NCI-H187 treated with DMSO at 0.1 percent for 48 hours (cell line): Measurements from ENCODE around the gene NBPF3.

Experiments used
- DNase-seq: peaks from one replicate; lab custom pipeline; 2025; lab: John Stamatoyannopoulos, UW

Gene NBPF3

DNA sequence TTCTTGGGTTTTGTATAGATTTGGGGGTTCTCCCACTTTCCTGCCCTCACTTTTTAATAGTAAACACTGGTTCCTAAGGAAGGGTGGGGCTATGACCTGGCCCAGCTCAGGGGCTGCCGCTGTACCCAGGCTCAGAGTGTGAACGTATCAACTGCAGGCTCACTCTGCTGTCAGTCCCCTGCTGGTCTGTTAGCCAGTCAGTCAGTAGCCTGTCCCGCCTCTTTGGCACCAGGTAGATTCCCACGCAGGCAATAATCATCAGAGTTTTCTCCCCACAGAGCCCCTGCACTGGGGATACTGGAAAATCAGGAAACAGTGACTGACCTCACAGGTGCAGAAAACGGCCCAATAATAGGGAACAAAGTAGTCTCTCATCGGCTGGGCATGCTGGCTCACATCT, 54.3 kb downstream of the NBPF3 start:
- no peak for DNase-seq

DNA sequence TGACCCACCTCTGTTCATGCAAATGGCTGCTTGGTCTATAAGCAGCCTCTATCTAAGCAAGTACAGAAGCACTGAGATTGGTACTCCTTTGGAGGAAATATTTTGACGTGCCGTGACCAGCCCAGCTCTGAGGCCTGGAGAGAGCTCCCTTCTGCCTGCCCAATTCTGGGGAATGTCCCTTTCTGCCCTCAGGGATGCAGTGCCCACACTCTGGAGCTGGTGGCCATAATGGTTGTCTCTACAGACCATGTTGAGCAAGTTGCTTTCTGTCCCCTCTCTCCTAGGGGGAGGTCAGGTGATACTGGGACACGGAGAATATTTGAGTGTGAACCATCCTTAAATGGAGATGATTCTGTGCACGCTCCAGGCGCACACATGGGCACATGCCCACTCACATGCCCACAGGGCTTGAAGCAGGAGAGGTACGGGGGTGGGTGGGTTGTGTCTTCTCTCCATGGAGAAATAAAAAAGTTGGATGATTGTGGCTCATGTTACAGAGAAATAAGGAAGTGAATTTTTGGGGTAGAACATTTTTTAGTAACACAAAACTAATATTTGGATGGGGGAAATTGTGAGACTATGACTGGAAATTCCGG, 55.4 kb downstream of the NBPF3 start:
- no peak for DNase-seq

DNA sequence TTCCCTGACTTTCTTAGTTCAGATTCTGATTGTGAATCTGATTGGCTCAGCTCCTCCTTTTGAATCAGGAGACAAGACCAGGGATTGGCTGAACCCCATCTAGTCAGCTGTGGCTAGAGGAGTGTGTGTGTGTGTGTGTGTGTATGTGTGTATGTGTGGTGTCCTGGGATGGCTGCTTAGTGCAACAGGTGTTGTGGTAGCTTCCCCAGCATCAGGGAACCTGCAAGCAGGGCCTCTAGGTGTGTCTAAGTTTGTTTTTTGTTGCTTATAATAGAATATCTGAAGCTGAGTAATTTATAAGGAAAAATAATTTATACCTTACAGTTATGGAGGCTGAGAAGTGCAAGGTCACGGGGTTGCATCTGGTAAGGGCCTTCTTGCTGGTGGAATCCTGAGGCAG, 56.1 kb downstream of the NBPF3 start:
- no peak for DNase-seq

DNA sequence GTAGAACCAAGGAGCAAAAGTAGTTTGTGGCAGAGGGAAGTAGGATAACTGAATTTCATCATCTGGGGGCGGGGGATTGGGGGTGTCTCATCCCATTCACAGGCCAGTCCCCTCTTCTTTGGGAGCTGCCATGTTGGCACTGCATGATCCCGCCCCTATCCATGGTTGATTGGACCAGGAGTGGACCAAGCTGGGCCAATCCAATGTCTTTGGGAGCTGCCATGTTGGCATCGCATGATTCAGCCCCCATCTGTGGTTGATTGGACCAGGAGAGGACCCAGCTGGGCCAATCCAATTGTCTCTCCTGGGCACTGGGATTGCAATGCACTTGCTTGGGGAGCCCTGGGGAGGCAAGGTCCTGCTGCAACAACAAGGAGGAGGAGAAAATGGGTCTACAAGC, 56.9 kb downstream of the NBPF3 start:
- DNase-seq, result no peak

GRCh38 chr1:21497466-21498061, 57.6 kb downstream of the NBPF3 start:
- DNase-seq, result no peak

GRCh38 chr1:21499283-21499950, 59.5 kb downstream of the NBPF3 start:
- DNase-seq, result no peak

GRCh38 chr1:21503706-21504377, 63.9 kb downstream of the NBPF3 start:
- no peak for DNase-seq

GRCh38 chr1:21506804-21507203, 66.9 kb downstream of the NBPF3 start:
- DNase-seq, result no peak

DNA sequence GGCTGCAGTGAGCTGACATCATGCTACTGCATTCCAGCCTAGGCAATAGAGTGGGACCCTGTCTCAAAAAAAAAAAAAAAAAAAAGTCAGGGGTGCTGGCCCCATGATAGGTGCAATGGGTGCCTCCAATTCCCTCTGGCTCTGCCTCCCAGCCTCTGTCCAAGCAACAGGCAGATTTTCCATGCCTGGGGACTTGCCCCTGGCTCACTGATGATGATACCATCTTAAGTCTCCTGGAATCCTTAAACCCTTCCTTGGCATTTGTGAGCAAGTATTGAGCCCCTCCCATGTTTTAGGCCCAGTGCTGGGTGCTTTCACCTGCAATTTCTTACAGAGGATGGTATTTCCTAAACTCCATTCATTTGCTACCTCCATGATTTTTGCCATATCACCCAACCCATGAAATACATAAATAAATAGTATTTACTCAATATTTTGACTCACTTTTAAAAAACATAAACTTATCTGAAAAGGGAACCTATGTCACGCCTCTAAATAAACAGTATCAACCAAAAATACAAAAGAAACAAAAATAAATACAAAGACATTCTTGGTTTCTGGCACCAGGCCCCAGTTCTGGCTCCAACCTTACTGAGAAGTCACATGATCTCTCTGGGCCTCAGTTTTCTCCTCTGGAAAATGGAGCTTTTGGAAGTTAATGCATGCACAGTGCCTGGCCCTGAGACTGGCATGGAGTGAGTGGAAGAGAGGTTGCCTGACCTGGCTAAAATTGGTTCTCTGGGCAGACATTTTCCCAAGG, 67.8 kb downstream of the NBPF3 start:
- DNase-seq, result no peak

DNA sequence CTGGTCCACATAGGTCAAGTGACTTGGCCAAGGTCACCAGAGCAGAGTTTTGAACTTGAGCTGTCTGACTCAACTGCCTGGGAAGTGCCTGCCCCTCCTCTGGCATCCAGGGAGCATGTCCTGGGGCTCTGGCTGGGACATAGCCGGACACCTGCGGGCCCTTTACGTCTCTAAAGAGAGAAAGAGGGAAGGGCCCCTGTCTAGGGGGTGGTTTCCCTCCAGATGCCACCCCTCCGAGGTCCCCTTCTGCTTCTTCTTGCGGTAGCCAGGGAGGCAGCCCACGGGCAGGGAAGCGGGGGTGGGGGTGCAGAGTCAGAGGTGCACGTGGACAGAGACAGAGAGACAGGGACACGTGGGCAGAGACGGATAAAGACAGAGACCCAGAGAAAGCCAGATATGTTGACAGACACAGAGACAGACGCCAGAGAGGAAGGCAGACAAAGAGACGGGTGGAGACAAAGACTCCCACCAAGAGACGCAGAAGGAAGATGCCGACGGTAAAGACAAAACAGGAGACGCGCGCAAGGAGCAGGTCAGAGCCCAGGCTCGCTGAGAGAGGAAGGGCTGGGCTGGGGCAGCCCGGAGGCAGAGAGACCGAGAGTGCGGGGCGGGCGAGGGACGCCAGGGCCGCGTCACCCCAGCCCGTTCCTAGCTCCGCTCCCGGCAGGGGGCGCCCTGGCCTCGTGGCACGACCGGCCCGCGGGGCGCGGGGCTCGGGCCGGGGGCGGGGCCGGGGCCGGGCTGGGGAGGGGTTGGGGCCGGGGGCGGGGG, 68.8 kb downstream of the NBPF3 start:
- no peak for DNase-seq

DNA sequence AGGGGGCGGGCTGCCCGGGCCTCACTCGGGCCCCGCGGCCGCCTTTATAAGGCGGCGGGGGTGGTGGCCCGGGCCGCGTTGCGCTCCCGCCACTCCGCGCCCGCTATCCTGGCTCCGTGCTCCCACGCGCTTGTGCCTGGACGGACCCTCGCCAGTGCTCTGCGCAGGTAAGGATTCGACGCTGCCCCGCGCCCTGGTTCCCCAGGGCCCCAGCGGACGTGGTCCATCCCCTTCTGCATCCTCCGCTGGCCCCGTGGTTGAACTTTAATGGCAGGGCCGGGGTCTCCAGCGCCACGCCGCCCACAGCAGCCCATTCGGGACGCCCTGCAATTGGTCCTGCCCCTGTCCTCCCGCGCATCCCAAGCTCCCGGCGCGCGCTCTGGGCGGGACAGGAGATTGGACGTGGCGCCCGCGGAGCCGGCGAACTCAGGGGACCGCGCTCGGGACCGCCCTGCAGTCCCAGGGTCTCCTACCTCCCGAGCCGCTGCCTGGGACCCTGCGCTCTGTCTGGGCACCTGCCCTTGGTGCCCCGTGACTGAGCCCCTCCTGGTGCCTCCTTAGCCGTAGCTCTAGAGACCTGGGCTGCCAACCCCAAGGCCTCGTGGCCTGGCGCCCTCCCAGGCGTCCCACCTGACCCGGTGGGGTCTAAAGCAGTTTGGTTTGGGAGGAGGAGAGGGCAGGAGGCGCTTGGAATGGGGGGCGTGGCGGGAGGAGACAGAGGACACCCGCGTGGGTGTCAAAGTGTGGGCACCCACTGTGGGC, 69.6 kb downstream of the NBPF3 start, which contains the start of gene ALPL:
Gene ALPL (plus strand): TSS at position 73 of the 762 bp plus-strand sequence. CDS start 44,659 bp downstream, outside the sequence.
- DNase-seq, result no peak

DNA sequence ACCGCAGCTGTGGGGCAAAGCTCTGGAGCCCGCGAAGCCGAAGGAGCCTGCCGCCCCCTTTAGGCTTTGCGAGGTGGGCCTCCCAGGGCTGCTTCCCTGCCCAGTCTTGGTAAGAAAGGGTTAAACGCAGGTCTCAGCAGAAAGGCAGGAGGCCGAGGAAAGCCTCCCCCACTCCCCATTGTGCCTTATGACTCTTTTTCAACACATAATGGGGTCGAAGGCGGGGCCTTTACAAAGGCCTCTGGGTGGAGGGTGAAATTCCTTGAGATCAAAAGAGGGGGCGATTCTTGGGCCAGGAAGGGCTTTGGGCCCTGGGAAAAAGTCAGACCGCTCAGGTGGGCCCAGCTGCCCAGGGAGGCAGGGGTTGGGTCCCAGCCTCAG, 70.2 kb downstream of the NBPF3 start:
- DNase-seq, result no peak

DNA sequence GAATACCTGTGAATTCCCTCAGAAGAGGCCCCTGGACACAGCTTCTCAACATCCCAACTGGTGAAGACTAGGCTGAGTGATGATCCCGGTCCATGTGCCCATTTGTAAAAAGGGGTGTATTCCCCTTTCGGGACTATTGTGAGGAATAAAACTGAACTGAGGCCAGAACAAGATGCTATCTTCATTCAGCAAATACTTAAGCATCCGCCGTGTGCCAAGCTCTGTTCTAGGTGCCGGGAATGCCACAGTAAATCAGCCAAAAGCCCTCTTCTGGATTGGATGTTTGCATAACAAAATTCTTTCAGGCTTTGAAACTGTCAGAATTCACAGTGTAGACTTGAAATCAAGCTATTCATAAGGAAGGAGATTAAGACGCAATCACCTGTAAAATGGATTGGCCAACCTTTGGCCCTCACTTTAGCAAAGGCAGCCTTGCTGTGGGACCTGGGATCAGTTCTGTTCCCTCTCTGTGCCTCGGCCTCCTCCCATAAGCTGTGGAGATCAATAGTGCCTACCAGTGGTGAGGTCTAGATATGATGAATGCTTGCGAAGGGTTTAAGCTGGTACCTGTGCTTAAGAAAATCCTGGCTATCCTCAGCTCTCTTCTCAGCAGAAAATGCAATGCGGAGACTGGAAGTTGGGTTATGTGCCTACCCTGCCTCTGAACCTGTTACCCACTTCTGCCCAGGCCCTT, 71.1 kb downstream of the NBPF3 start:
- DNase-seq, result no peak

GRCh38 chr1:21511579-21512522, 71.9 kb downstream of the NBPF3 start:
- no peak for DNase-seq

DNA sequence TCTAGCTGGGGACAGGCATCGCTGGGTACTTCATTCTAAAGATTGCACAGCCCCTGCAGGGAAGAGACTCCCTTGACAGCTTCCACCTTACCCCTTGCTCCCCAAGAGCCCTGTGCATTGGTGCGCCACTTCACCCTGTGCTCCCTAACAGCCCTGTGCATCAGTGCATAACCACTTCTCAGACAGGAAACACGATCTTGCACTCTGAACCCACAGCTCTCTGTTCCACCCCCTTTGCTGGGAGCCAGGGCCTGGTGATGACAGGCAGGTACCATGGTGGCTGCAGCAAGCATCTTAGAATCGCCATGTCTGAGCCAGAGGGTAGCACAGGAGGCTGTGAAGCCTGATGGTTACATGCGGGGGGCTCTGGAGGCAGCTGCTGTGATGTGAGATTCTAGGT, 74.3 kb downstream of the NBPF3 start:
- DNase-seq, result no peak

DNA sequence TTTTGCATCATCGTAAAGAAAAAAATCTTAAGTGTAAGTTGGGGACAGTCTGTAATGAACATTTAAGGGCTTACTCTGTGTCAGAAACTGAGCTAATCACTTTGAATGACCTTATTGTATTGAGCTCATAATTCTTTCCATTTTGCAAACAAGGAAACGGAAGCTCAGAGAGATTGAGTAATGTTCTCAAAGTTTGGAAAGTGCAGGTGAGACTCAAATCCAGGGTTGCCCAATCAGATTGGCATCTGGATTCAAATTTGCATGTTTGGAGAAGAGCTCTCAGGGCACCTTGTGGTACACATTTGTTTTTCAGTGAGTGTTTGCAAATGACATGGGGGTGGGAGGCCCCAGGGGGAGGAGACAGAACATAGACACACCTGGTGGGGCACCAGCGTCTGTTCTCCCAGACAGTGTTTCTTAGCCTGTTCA, 77.2 kb downstream of the NBPF3 start:
- no peak for DNase-seq

- no peak for DNase-seq
Observed at GRCh38 chr1:21517660-21518480, 77.9 kb downstream of the NBPF3 start.
